Measurements from ENCODE around the gene FBLL1. TPM values are rescaled to one million over a fixed set of nuclear protein-coding genes. Genes with fewer than 3 reads are reported as not detected.
A peak's percentile ranks its signal among the peaks of the same experiment; 100 is the strongest.
"Not testable (repeated sequence)": the region's sequence is repeated elsewhere in the genome, so short reads cannot be mapped to it uniquely, and the experiment has no call there.

The FBLL1 gene
- total RNA-seq, 2 experiments from 2014 or later = 0.20 TPM; not detected in 1

DNA sequence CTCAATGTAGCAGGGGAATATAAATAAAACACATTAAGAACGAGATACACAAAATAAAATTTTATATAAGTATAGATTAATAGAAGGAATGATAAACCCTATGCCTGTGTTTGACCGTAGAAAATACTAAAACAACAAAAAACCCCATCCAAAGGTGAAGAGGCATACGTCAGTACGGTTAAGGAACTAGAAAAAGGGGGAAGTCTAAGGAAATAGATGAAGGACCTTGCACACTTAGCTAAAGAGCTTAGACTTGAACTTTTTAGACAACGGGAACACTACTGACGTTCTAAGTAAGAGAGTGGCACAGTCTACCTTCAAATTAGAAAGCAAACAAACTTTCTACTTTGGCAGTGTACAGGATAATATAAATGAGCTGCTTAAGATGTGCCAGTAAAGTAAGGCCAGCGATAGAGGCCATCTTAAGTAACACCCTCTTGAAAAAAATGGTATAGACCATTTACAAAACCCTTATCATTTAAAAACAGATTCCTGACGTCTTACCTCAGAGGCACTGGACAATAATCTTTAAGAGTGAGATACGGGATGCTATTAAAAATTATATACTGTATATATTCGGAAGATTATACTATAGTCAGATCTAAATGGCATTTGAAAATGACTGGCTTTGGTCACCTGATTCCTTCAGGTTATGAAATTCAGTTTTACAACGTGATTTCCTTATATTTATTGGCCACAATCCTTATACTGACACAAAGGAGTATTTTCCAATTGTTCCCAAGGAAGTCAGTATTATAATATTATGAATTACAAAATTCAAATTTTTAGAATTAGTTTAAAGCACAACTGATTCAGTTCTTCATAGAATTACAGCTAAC is 41.6 kb downstream of the FBLL1 start:
- peaks cover 10% of the 10 kb centered on the region for H3K4me1 Mint-ChIP-seq
- POLR2A ChIA-PET = no interaction called here
- H3K27me3 Mint-ChIP-seq = no peaks in the 10 kb centered on the region
- DNase-seq = no peak
- CTCF ChIA-PET = no interaction called here
- H3K9me3 Mint-ChIP-seq = peaks cover 3% of the 10 kb centered on the region
- H3K36me3 Mint-ChIP-seq (ENCODE audit: low read depth) = peaks cover 49% of the 10 kb centered on the region
- no peak overlapping the region for H3K27ac Mint-ChIP-seq
- H3K4me3 Mint-ChIP-seq = no peak overlapping the region

GRCh38 chr5:168573663-168574062 is 44.6 kb downstream of the FBLL1 start:
- H3K27me3 Mint-ChIP-seq, H3K4me3 Mint-ChIP-seq, CTCF ChIA-PET, DNase-seq, H3K9me3 Mint-ChIP-seq, POLR2A ChIA-PET, H3K27ac Mint-ChIP-seq: not testable (repeated sequence)
- Mint-ChIP-seq H3K4me1 (peaks cover 25% of the 10 kb centered on the region), H3K36me3 (ENCODE audit: low read depth) (peaks cover 36% of the 10 kb centered on the region)

GRCh38 chr5:168574156-168574555 is 45.1 kb downstream of the FBLL1 start:
- H3K4me3 Mint-ChIP-seq, H3K9me3 Mint-ChIP-seq, DNase-seq, H3K27me3 Mint-ChIP-seq, POLR2A ChIA-PET, CTCF ChIA-PET, H3K27ac Mint-ChIP-seq: not testable (repeated sequence)
- Mint-ChIP-seq H3K4me1 (peaks cover 25% of the 10 kb centered on the region), H3K36me3 (ENCODE audit: low read depth) (peaks cover 34% of the 10 kb centered on the region)

GRCh38 chr5:168575391-168576372 is 46.6 kb downstream of the FBLL1 start:
- no peak for DNase-seq
- H3K27me3 Mint-ChIP-seq = no peaks in the 10 kb centered on the region
- H3K27ac Mint-ChIP-seq = no peak overlapping the region
- H3K4me1 Mint-ChIP-seq = peaks cover 35% of the 10 kb centered on the region
- CTCF ChIA-PET = no interaction called here
- peaks cover 3% of the 10 kb centered on the region for H3K9me3 Mint-ChIP-seq
- H3K36me3 Mint-ChIP-seq (ENCODE audit: low read depth) = peaks cover 34% of the 10 kb centered on the region
- H3K4me3 Mint-ChIP-seq = no peak overlapping the region
- POLR2A ChIA-PET = no interaction called here

GRCh38 chr5:168578006-168578405 is 48.9 kb downstream of the FBLL1 start:
- POLR2A ChIA-PET = no interaction called here
- Mint-ChIP-seq H3K27me3 (no peaks in the 10 kb centered on the region), H3K36me3 (ENCODE audit: low read depth) (peaks cover 24% of the 10 kb centered on the region), H3K4me1 (peaks cover 30% of the 10 kb centered on the region), H3K4me3 (peak overlapping the region; percentile 98), H3K9me3 (peaks cover 5% of the 10 kb centered on the region), H3K27ac (peak overlapping the region; percentile 83)
- CTCF ChIA-PET = no interaction called here
- DNase-seq = no peak

DNA sequence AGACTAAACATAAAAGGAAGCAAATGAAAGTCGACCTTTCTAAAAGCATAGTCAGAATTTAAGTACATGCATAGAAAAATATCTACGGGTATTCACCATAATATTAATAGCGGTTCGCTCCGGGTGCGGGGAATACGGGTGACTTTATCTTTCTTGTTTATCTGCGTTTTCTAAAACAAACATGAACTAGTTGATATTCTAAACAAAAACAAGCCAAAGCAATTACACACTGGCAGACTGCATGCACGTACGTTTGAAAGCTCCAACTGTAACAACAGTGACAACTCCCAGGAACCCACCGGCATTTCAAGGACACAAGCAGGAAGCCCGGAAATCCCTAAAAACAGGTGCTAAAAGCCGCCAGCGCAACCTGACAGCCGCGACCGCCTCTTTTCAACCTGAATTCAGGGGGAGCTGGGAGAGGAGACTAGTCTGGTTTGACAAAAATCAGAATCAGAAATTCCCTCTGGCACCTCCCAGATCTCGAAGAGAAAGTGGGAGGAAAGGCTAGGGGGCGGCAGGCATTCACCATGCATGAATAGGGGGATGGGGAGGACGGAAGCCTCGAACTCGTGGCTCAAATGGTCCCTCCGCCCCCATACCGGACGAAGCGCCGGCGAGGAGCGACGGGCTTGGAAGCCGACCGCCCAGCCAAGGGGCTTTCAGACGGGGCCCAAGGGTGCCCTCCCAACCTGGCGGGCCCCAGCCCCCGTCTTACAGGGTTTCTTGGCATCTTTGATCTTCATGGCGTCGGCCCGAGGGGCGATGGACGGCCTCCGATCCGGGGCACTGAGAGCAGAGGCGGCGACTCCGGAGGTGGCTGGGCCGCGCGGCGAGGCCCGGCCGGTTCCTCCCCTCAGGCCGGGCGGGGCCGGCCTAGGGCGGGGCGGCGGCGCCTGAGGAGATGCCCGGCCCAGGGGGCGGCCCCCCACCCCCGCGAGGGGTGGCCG is 49.7 kb downstream of the FBLL1 start, which contains the start of gene PANK3:
PANK3 (minus strand) TSS at position 831 of the 950 bp plus-strand sequence; CDS start at position 746, 85 bp downstream.
- Mint-ChIP-seq H3K36me3 (ENCODE audit: low read depth) (peaks cover 22% of the 10 kb centered on the region), H3K27me3 (no peaks in the 10 kb centered on the region), H3K9me3 (peaks cover 6% of the 10 kb centered on the region), H3K4me1 (peaks cover 30% of the 10 kb centered on the region), H3K27ac (peak within 1 kb of the TSS; percentile 95), H3K4me3 (peak within 1 kb of the TSS; percentile 98)
- DNase-seq = no peak
- POLR2A ChIA-PET = interaction anchor here (1.2 to 2.5 kb wide), 4 partner anchors 12 to 96 kb away, joined by 3 to 15 read pairs (median 6); partner anchors contain the start of gene RARS1
- CTCF ChIA-PET = no interaction called here

DNA sequence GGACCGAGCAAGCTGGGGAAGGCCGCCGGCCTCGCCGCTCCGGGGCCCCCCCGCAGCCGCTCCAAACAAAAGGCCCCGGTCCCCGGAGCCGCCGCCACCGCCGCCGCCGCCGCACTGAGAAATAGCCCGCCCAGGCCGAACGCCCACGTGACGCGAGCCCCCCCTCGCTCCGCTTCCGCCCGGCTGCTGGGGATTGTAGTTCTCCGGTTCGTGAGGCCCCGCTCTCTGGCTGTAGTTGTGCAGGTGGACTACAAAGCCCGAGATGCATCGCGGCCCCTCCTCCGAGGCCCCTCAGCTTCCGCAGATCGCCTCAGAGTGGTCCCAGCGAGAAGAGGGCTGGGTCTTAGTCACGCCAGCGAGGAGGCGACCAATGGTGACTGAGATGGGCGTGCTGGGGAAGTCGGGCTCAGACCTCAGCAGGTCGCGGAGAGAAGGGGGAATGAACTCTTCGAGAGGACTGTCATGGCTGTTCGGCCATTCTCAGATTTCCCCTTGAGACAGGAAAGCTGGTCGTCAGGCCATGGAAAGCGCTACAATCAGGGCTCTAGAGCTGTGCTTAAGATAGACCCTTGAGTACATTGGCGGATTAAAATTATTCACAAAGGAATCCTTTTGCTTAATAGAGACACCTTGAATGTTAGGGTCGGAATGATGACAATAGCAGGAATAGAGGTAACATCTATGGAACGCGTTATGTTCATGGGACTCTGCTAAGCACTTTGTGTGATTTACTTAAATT is 50.6 kb downstream of the FBLL1 start:
- Mint-ChIP-seq H3K4me3 (peak overlapping the region; percentile 84), H3K27me3 (no peaks in the 10 kb centered on the region), H3K4me1 (peaks cover 30% of the 10 kb centered on the region), H3K36me3 (ENCODE audit: low read depth) (peaks cover 19% of the 10 kb centered on the region), H3K27ac (peak overlapping the region; percentile 95), H3K9me3 (peaks cover 6% of the 10 kb centered on the region)
- CTCF ChIA-PET = no interaction called here
- POLR2A ChIA-PET = interaction anchor here (0.9 to 2.5 kb wide), 5 partner anchors 12 to 97 kb away, joined by 3 to 15 read pairs (median 5); partner anchors contain the start of gene RARS1
- peak; percentile 98 for DNase-seq

DNA sequence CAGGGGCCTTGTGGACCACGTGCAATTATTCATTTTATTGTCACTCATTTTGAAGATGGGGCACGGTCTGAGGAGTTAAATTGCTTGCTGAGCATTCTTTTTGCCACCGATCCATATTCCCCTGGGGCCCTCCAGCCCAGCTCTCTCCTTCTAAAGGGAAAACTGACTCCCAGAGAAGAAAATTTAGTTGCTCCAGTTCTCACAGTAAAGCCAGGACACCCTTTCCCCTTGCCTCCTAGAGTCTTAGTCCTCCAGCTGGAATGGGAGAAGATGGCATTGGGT is 51.1 kb downstream of the FBLL1 start:
- ChIA-PET CTCF (no interaction called here), POLR2A (interaction anchor here (0.9 to 2.5 kb wide), 5 partner anchors 12 to 98 kb away, joined by 3 to 15 read pairs (median 5); partner anchors contain the start of gene RARS1)
- H3K27ac Mint-ChIP-seq = peak overlapping the region; percentile 95
- H3K9me3 Mint-ChIP-seq = peaks cover 5% of the 10 kb centered on the region
- H3K4me1 Mint-ChIP-seq = peaks cover 28% of the 10 kb centered on the region
- peaks cover 2% of the 10 kb centered on the region for H3K27me3 Mint-ChIP-seq
- peak overlapping the region; percentile 84 for H3K4me3 Mint-ChIP-seq
- no peak for DNase-seq
- peaks cover 17% of the 10 kb centered on the region for H3K36me3 Mint-ChIP-seq (ENCODE audit: low read depth)

Other genes with a start within 250 kb of the FBLL1 start
- not detected for gene WWC1, start 237.7 kb upstream of the FBLL1 start, total RNA-seq
- 10 to 100 TPM; 62.0 to 65.8 TPM for gene RARS1, start 42.8 kb upstream of the FBLL1 start, total RNA-seq
- 10 to 100 TPM; 63.9 to 66.1 TPM for gene PANK3, start 50.1 kb downstream of the FBLL1 start, total RNA-seq

Data from activated CD4-positive, alpha-beta memory T cell treated with anti-CD3 and anti-CD28 coated beads, Interleukin-2, amount 10 ng/mL, durations not matched to agents 7 days and 5 days (primary cell).